Stimulated activated memory B cell treated with anti-CD40 and anti-IgM and Interleukin-4, amounts not matched to agents 10 μg/mL and 1 μg/mL and 100 μg/mL, for 72 hours (primary cell): ENCODE data around the gene CLEC3A.

Experiments used
- ATAC-seq: fragments of 150-1000 bp; cut with Tn5 transposase; 2 replicates; pipeline ENCODE4 v1.10.0; 2021
- H3K27ac Mint-ChIP-seq: one replicate; pipeline ENCODE4 v1.8.0; 2022; ENCODE audit warnings: mild to moderate bottlenecking, mixed read lengths
- H3K27me3 Mint-ChIP-seq: one replicate; pipeline ENCODE4 v1.8.0; 2022; ENCODE audit warnings: mixed read lengths
- H3K36me3 Mint-ChIP-seq: one replicate; pipeline ENCODE4 v1.8.0; 2022; ENCODE audit warnings: mixed read lengths
- H3K4me1 Mint-ChIP-seq: one replicate; pipeline ENCODE4 v1.8.0; 2022; ENCODE audit warnings: mixed read lengths
- H3K4me3 Mint-ChIP-seq: one replicate; pipeline ENCODE4 v1.8.0; 2022; ENCODE audit warnings: mild to moderate bottlenecking, moderate library complexity, mixed read lengths
- H3K9me3 Mint-ChIP-seq: one replicate; pipeline ENCODE4 v1.8.0; 2022; ENCODE audit warnings: mixed read lengths

Gene CLEC3A

GRCh38 chr16:78060295-78060694 lies 37.9 kb downstream of the CLEC3A start:
- Mint-ChIP-seq H3K4me3 (no peak overlapping the region), H3K9me3 (no peaks in the 10 kb centered on the region), H3K27me3 (peaks cover 25% of the 10 kb centered on the region), H3K36me3 (no peaks in the 10 kb centered on the region), H3K4me1 (no peaks in the 10 kb centered on the region), H3K27ac (no peak overlapping the region)
- ATAC-seq = no peak

- H3K27ac Mint-ChIP-seq = no peak overlapping the region
- no peaks in the 10 kb centered on the region for H3K9me3 Mint-ChIP-seq
- no peak overlapping the region for H3K4me3 Mint-ChIP-seq
- no peaks in the 10 kb centered on the region for H3K4me1 Mint-ChIP-seq
- H3K27me3 Mint-ChIP-seq = peaks cover 27% of the 10 kb centered on the region
- no peaks in the 10 kb centered on the region for H3K36me3 Mint-ChIP-seq
- ATAC-seq = no peak
Measured at GRCh38 chr16:78060809-78061208, 38.5 kb downstream of the CLEC3A start.

- Mint-ChIP-seq H3K4me3 (no peak overlapping the region), H3K36me3 (no peaks in the 10 kb centered on the region), H3K9me3 (no peaks in the 10 kb centered on the region), H3K27ac (no peak overlapping the region), H3K27me3 (peaks cover 11% of the 10 kb centered on the region), H3K4me1 (no peaks in the 10 kb centered on the region)
- ATAC-seq = no peak
Measured at GRCh38 chr16:78065319-78065718, 43.0 kb downstream of the CLEC3A start.

- ATAC-seq = no peak
- Mint-ChIP-seq H3K27me3 (peaks cover 10% of the 10 kb centered on the region), H3K4me3 (no peak overlapping the region), H3K4me1 (no peaks in the 10 kb centered on the region), H3K36me3 (no peaks in the 10 kb centered on the region), H3K9me3 (no peaks in the 10 kb centered on the region), H3K27ac (no peak overlapping the region)
Measured at GRCh38 chr16:78069913-78070312, 47.6 kb downstream of the CLEC3A start.

GRCh38 chr16:78072275-78072674 lies 49.9 kb downstream of the CLEC3A start:
- no peaks in the 10 kb centered on the region for H3K36me3 Mint-ChIP-seq
- no peaks in the 10 kb centered on the region for H3K27me3 Mint-ChIP-seq
- no peak for ATAC-seq
- no peaks in the 10 kb centered on the region for H3K4me1 Mint-ChIP-seq
- H3K4me3 Mint-ChIP-seq = no peak overlapping the region
- H3K9me3 Mint-ChIP-seq = no peaks in the 10 kb centered on the region
- no peak overlapping the region for H3K27ac Mint-ChIP-seq

GRCh38 chr16:78075800-78076199 lies 53.5 kb downstream of the CLEC3A start:
- Mint-ChIP-seq H3K36me3 (no peaks in the 10 kb centered on the region), H3K27ac (no peak overlapping the region), H3K4me3 (no peak overlapping the region), H3K4me1 (no peaks in the 10 kb centered on the region), H3K27me3 (peaks cover 12% of the 10 kb centered on the region), H3K9me3 (no peaks in the 10 kb centered on the region)
- no peak for ATAC-seq

- Mint-ChIP-seq H3K27ac (no peak overlapping the region), H3K27me3 (peaks cover 31% of the 10 kb centered on the region)
Measured at GRCh38 chr16:78081341-78081740, 59.0 kb downstream of the CLEC3A start.

More at GRCh38 chr16:78081341-78081740, 59.0 kb downstream of the CLEC3A start:
- no peaks in the 10 kb centered on the region for H3K36me3 Mint-ChIP-seq
- no peak overlapping the region for H3K4me3 Mint-ChIP-seq
- no peaks in the 10 kb centered on the region for H3K4me1 Mint-ChIP-seq
- no peak for ATAC-seq
- no peaks in the 10 kb centered on the region for H3K9me3 Mint-ChIP-seq
